H1 (cell line): ENCODE measurements around the gene THRB. TPM values are rescaled to one million over a fixed set of nuclear protein-coding genes. Genes with fewer than 3 reads are reported as not detected.

ENCODE experiments used
- CTCF ChIA-PET: fragments of 300-600 bp; sonication (Branson Sonifier 250); formaldehyde crosslinking; loops from one replicate; lab custom pipeline; 2021; ENCODE audit not compliant: partially characterized antibody; lab: Charles Lee
- POLR2A ChIA-PET: fragments of 300-600 bp; sonication (Branson Sonifier 250); formaldehyde crosslinking; loops from one replicate; lab custom pipeline; 2021; ENCODE audit warnings: inconsistent platforms; ENCODE audit not compliant: partially characterized antibody; lab: Charles Lee
- DNase-seq, 2 experiments: peaks; one replicate each; pipeline versions ENCODE4 v3.0.0 to v3.0.0-alpha.2; 2010 to 2022; ENCODE audit warnings: low spot score in 2 of 2, low read depth in 1 of 2, mixed read lengths in 1 of 2
- FAIRE-seq: peaks from 2 replicates; lab custom pipeline; 2011; peaks lifted over from hg19 to GRCh38; lab: Jason Lieb, UNC
- H2AFZ ChIP-seq: 2 replicates; pipeline ENCODE4 v1.8.1; 2012; ENCODE audit warnings: low read length, inconsistent platforms
- H2AK5ac ChIP-seq: 2 replicates; pipeline ENCODE4 v1.6.1; 2013; ENCODE audit warnings: low read depth, low read length
- H2BK120ac ChIP-seq: replicated peaks from 2 replicates; pipeline ENCODE3; 2013; ENCODE audit warnings: low read depth, low read length, inconsistent platforms
- H2BK12ac ChIP-seq: 2 replicates; pipeline ENCODE4 v1.6.1; 2013; ENCODE audit warnings: low read depth, low read length
- H2BK15ac ChIP-seq: 2 replicates; pipeline ENCODE4 v1.6.1; 2013; ENCODE audit warnings: low read length
- H2BK20ac ChIP-seq: 2 replicates; pipeline ENCODE4 v1.6.1; 2013; ENCODE audit warnings: low read length
- H2BK5ac ChIP-seq: 2 replicates; pipeline ENCODE4 v1.6.1; 2013; ENCODE audit warnings: low read depth, low read length
- H3K14ac ChIP-seq: 2 replicates; pipeline ENCODE4 v1.6.1; 2013; ENCODE audit warnings: inconsistent platforms; ENCODE audit not compliant: insufficient read length
- H3K18ac ChIP-seq: 2 replicates; pipeline ENCODE4 v1.6.1; 2013; ENCODE audit warnings: low read length; ENCODE audit errors: extremely low read depth
- H3K23ac ChIP-seq: 2 replicates; pipeline ENCODE4 v1.6.1; 2013; ENCODE audit warnings: inconsistent platforms; ENCODE audit not compliant: insufficient read length
- H3K23me2 ChIP-seq: 2 replicates; pipeline ENCODE4 v1.6.1; 2013; ENCODE audit warnings: low read depth, low read length
- H3K27ac ChIP-seq: 2 replicates; pipeline ENCODE4 v1.6.1; 2011; ENCODE audit warnings: low read depth, low read length, inconsistent platforms
- H3K27me3 ChIP-seq, 4 experiments: replicated peaks in 1 of 4; 1 replicate in 1 of 4; 2 replicates in 3 of 4; pipeline versions ENCODE4 v1.6.1 to v1.8.1; 2011 to 2013; ENCODE audit warnings: low read length in 3 of 4, mild to moderate bottlenecking in 3 of 4, inconsistent platforms in 2 of 4, mixed read lengths in 2 of 4, moderate library complexity in 1 of 4; ENCODE audit not compliant: control insufficient read depth in 3 of 4, insufficient read depth in 3 of 4; ENCODE audit errors: extremely low read depth in 1 of 4
- H3K36me3 ChIP-seq, 4 experiments: 2 replicates each; pipeline versions ENCODE4 v1.6.1 to v1.8.1; 2011 to 2013; ENCODE audit warnings: mild to moderate bottlenecking in 4 of 4, low read length in 3 of 4, moderate library complexity in 2 of 4, control low read depth in 1 of 4, inconsistent platforms in 1 of 4; ENCODE audit not compliant: insufficient read depth in 4 of 4, control insufficient read depth in 2 of 4
- H3K4ac ChIP-seq: replicated peaks from 2 replicates; pipeline ENCODE3; 2013; ENCODE audit warnings: low read length, low read depth, mixed read lengths, inconsistent platforms; ENCODE audit not compliant: insufficient read length
- H3K4me1 ChIP-seq, 4 experiments: replicated peaks in 1 of 4; 1 replicate in 1 of 4; 2 replicates in 3 of 4; pipeline versions ENCODE4 v1.6.1 to v1.8.1; 2011 to 2013; ENCODE audit warnings: low read length in 3 of 4, inconsistent platforms in 2 of 4, mixed read lengths in 1 of 4; ENCODE audit not compliant: insufficient read depth in 4 of 4, control insufficient read depth in 3 of 4
- H3K4me2 ChIP-seq, 2 experiments: 2 replicates each; pipeline versions ENCODE4 v1.6.1 to v1.8.1; 2011 to 2013; ENCODE audit warnings: low read depth in 2 of 2, low read length in 2 of 2, control low read depth in 1 of 2, inconsistent platforms in 1 of 2, mild to moderate bottlenecking in 1 of 2; ENCODE audit not compliant: insufficient read depth in 1 of 2
- H3K4me3 ChIP-seq, 4 experiments: fragments of 200-600, 300-600 bp in 1 of 4; sonication (generic), shearing (Covaris generic), sonication (Bioruptor Twin) in 1 of 4; 2 replicates each; pipeline versions ENCODE4 v1.5.1 to v1.8.1; 2011 to 2016; ENCODE audit warnings: low read length in 4 of 4, low read depth in 3 of 4, control low read depth in 2 of 4, inconsistent platforms in 2 of 4, mild to moderate bottlenecking in 2 of 4, mixed read lengths in 1 of 4, moderate library complexity in 1 of 4; ENCODE audit not compliant: insufficient read depth in 2 of 4; ENCODE audit errors: extremely low read depth in 1 of 4
- H3K56ac ChIP-seq: replicated peaks from 2 replicates; pipeline ENCODE3; 2013; ENCODE audit warnings: low read depth, mild to moderate bottlenecking, mixed read lengths, low read length, inconsistent platforms; ENCODE audit not compliant: insufficient read length
- H3K79me1 ChIP-seq: 2 replicates; pipeline ENCODE4 v1.6.1; 2013; ENCODE audit warnings: low read depth, low read length, control low read depth
- H3K79me2 ChIP-seq, 2 experiments: 2 replicates each; pipeline versions ENCODE4 v1.6.1 to v1.8.1; 2012 to 2013; ENCODE audit warnings: low read length in 2 of 2, mild to moderate bottlenecking in 2 of 2, inconsistent platforms in 1 of 2; ENCODE audit not compliant: insufficient read depth in 2 of 2, control insufficient read depth in 1 of 2
- H3K9ac ChIP-seq, 4 experiments: replicated peaks in 1 of 4; 1 replicate in 1 of 4; 2 replicates in 3 of 4; pipeline versions ENCODE4 v1.6.1 to v1.8.1; 2011 to 2013; ENCODE audit warnings: low read depth in 3 of 4, low read length in 3 of 4, control low read depth in 2 of 4, mild to moderate bottlenecking in 2 of 4, moderate library complexity in 2 of 4, inconsistent platforms in 1 of 4; ENCODE audit errors: extremely low read depth in 1 of 4
- H3K9me3 ChIP-seq, 2 experiments: 2 replicates each; pipeline versions ENCODE4 v1.6.1 to v1.8.1; 2012 to 2013; ENCODE audit warnings: mild to moderate bottlenecking in 2 of 2, moderate library complexity in 2 of 2, control low read depth in 1 of 2, inconsistent platforms in 1 of 2, low read depth in 1 of 2, low read length in 1 of 2, mixed read lengths in 1 of 2; ENCODE audit not compliant: insufficient read depth in 2 of 2
- H4K20me1 ChIP-seq, 2 experiments: replicated peaks in 1 of 2; 2 replicates each; pipeline versions ENCODE3 to v1.8.1; 2011 to 2013; ENCODE audit warnings: inconsistent platforms in 2 of 2, low read length in 2 of 2, mild to moderate bottlenecking in 1 of 2; ENCODE audit not compliant: insufficient read depth in 2 of 2, control insufficient read depth in 1 of 2
- H4K5ac ChIP-seq: 2 replicates; pipeline ENCODE4 v1.6.1; 2013; ENCODE audit warnings: low read length, low read depth, mixed read lengths, inconsistent platforms; ENCODE audit not compliant: insufficient read length
- H4K8ac ChIP-seq: 2 replicates; pipeline ENCODE4 v1.8.0; 2013; ENCODE audit warnings: mild to moderate bottlenecking, moderate library complexity, low read length, inconsistent platforms; ENCODE audit not compliant: insufficient read depth; ENCODE audit errors: extremely low read depth
- H4K91ac ChIP-seq: replicated peaks from 2 replicates; pipeline ENCODE3; 2013; ENCODE audit warnings: low read length, mixed read lengths, inconsistent platforms; ENCODE audit not compliant: insufficient read length
- BACH1 ChIP-seq: IDR thresholded peaks from 2 replicates; pipeline ENCODE4 v1.6.1; 2012; ENCODE audit warnings: low read length, improper control_type of control experiment
- CREB1 ChIP-seq: IDR thresholded peaks from 2 replicates; pipeline ENCODE4 v1.6.1; 2012; ENCODE audit warnings: inconsistent platforms
- HDAC2 ChIP-seq, 2 experiments: fragments of 300-600 bp in 1 of 2; sonication (generic) in 1 of 2; IDR thresholded peaks; 2 replicates each; pipeline ENCODE4 v1.6.1; 2011 to 2012; ENCODE audit warnings: low read depth in 2 of 2, low read length in 2 of 2, mild to moderate bottlenecking in 2 of 2, moderate library complexity in 2 of 2, borderline replicate concordance in 1 of 2, inconsistent platforms in 1 of 2
- JUN ChIP-seq: IDR thresholded peaks from 2 replicates; pipeline ENCODE4 v1.6.1; 2011; ENCODE audit warnings: low read depth, mild to moderate bottlenecking, improper control_type of control experiment, low read length
- KDM4A ChIP-seq: IDR thresholded peaks from one replicate; pipeline ENCODE4 v1.7.1; 2012; ENCODE audit warnings: low read depth, mild to moderate bottlenecking, moderate library complexity, low read length, inconsistent platforms; ENCODE audit not compliant: severe bottlenecking
- RXRA ChIP-seq: IDR thresholded peaks from 2 replicates; pipeline ENCODE4 v1.6.1; 2011; ENCODE audit warnings: low read depth, mild to moderate bottlenecking, low read length, moderate library complexity; ENCODE audit not compliant: insufficient read depth
- SIN3A ChIP-seq, 2 experiments: IDR thresholded peaks in 1 of 2; conservative IDR thresholded peaks in 1 of 2; 2 replicates each; pipeline ENCODE4 v1.6.1; 2011 to 2012; ENCODE audit warnings: low read length in 2 of 2, improper control_type of control experiment in 1 of 2, low read depth in 1 of 2, mild to moderate bottlenecking in 1 of 2
- WGBS, 2 experiments: shearing (Covaris generic) in 1 of 2; methylation state at CpG; one replicate each; pipeline versions ENCODE4 v1.1.6 to v1.1.7; 2013 to 2015; ENCODE audit warnings: low lambda C conversion rate in 2 of 2, mixed read lengths in 2 of 2, inconsistent platforms in 1 of 2, low coverage in 1 of 2, missing lambda C conversion rate in 1 of 2; ENCODE audit not compliant: insufficient replicate concordance in 2 of 2, insufficient coverage in 1 of 2, insufficient read length in 1 of 2; ENCODE audit errors: extremely low coverage in 1 of 2, missing lambda C conversion rate in 1 of 2; 5-methylcytosine and 5-hydroxymethylcytosine counted together
- polyA plus RNA-seq, 7 experiments: library from polyadenylated mRNA; depleted of rRNA in 3 of 7; stranded (reverse) in 5 of 7; unstranded in 2 of 7; fragments of >200 nt in 5 of 7; fragments of 200-250 nt in 2 of 7; gene quantifications; 1 replicate in 5 of 7; 2 replicates in 1 of 7; 4 replicates in 1 of 7; pipeline versions ENCODE4 v1.2.1 to v1.2.3, GENCODE V29; 2011 to 2013; ENCODE audit warnings: missing spikeins in 2 of 7, mixed read lengths in 2 of 7
- total RNA-seq: library from RNA; stranded (reverse); fragmentation: NEBNext Ultra II Directional; extraction: Animal tissue kit (Norgen Biotek cat#: 25700); gene quantifications from 2 replicates; pipeline ENCODE4 v1.2.1, GENCODE V29; 2021

THRB gene
- total and polyA plus RNA-seq, 2 of the 8 experiments (the other 6 are each of a cell fraction or from before 2014, with no cell fraction given): 0.98 to 3.9 TPM

DNA sequence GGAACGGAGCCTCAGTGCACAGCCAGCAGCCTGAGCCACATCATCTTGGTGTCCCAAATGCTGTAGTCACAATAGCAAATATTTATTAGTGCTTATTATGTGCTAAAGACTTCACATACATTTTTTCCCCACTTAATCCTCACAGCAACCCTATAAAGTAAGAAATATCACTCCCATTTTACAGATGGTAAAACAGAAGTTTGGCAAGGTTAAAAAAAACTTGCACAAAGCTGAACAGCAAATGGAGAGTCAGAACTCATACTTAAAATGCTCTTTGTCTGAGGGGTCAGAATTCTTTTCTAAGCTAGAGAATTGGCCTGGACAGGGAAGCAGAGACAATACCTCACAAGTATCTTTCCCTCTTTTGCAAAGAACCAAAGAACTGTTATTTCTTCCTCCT lies 30.9 kb upstream of the THRB start:
- no peak overlapping the region for H3K56ac ChIP-seq

More for the DNA sequence above, 30.9 kb upstream of the THRB start:
- Histone ChIP-seq H4K91ac (no peak overlapping the region), H3K79me2 (no peaks in the 10 kb centered on the region), H3K36me3 (no peaks in the 10 kb centered on the region), H2AK5ac (no peak overlapping the region), H3K4me2 (no peak overlapping the region), H3K79me1 (no peaks in the 10 kb centered on the region), H3K27ac (no peak overlapping the region), H3K23ac (no peak overlapping the region), H3K4me3 (no peak overlapping the region), H3K4me1 (peaks cover 0 to 7% (median 4%) of the 10 kb centered on the region in 4 experiments; a peak in 6 of 7 replicates), H4K8ac (no peak overlapping the region), H3K23me2 (peaks cover 12% of the 10 kb centered on the region; the same call in 1 of the 2 replicates), H2BK15ac (no peak overlapping the region), H4K20me1 (no peaks in the 10 kb centered on the region), H2BK5ac (no peak overlapping the region), H2BK12ac (no peak overlapping the region), H2AFZ (no peak overlapping the region), H3K9ac (no peak overlapping the region), H3K4ac (no peak overlapping the region), H3K27me3 (peaks cover 14 to 26% (median 22%) of the 10 kb centered on the region in 4 experiments), H2BK20ac (no peak overlapping the region), H2BK120ac (no peak overlapping the region), H3K18ac (no peak overlapping the region), H4K5ac (no peak overlapping the region), H3K14ac (no peak overlapping the region), H3K9me3 (no peaks in the 10 kb centered on the region)
- no peak for DNase-seq
- ChIA-PET POLR2A (no interaction called here), CTCF (interaction anchor here (0.5 to 1.6 kb wide), 4 partner anchors 29 to 1562 kb away, joined by 3 to 4 read pairs (median 3); no protein-coding TSS in a partner anchor)
- TF ChIP-seq HDAC2 (IDR thresholded peaks at IDR 0.05; ENCODE audit: borderline replicate concordance in 1 of 2, low read depth in 2 of 2, low read length in 2 of 2): no peak
- no peak for TF ChIP-seq JUN
- no peak for TF ChIP-seq CREB1
- TF ChIP-seq BACH1: no peak
- TF ChIP-seq SIN3A (conservative IDR thresholded peaks at IDR 0.05 in 1 of 2, IDR thresholded peaks at IDR 0.05 in 1 of 2; ENCODE audit: low read depth in 1 of 2, low read length in 2 of 2): no peak
- TF ChIP-seq KDM4A: no peak
- TF ChIP-seq RXRA: no peak
- no peak for FAIRE-seq
- WGBS, 2 experiments: 38% methylated on average over 1 of the region's 1 CpG; no CpG with 5 or more reads in 1 of the 2 experiments
